Mesenchymal stem cell (in vitro differentiated cells and primary cell): Measurements from ENCODE around the gene MED10.

ENCODE experiments used
- DNase-seq: peaks from one replicate; pipeline ENCODE4 v3.0.0-alpha.2; 2013
- H2AFZ ChIP-seq: one replicate; pipeline ENCODE4 v1.6.1; 2013; ENCODE audit warnings: low read depth, mild to moderate bottlenecking, control low read depth, inconsistent platforms, low read length, moderate library complexity
- H2AK5ac ChIP-seq: 2 replicates; pipeline ENCODE4 v1.6.1; 2013; ENCODE audit warnings: low read length, moderate library complexity, mild to moderate bottlenecking, inconsistent platforms; ENCODE audit not compliant: severe bottlenecking
- H2BK120ac ChIP-seq: one replicate; pipeline ENCODE4 v1.6.1; 2013; ENCODE audit warnings: low read depth, mild to moderate bottlenecking, inconsistent platforms, low read length, moderate library complexity
- H2BK12ac ChIP-seq, 2 experiments: one replicate each; pipeline ENCODE4 v1.6.1; 2013; ENCODE audit warnings: inconsistent platforms in 2 of 2, low read length in 2 of 2, mild to moderate bottlenecking in 2 of 2, moderate library complexity in 2 of 2, control low read depth in 1 of 2
- H2BK15ac ChIP-seq: one replicate; pipeline ENCODE4 v1.6.1; 2013; ENCODE audit warnings: mild to moderate bottlenecking, low read depth, inconsistent platforms; ENCODE audit not compliant: poor library complexity, severe bottlenecking
- H2BK5ac ChIP-seq: 2 replicates; pipeline ENCODE4 v1.6.1; 2013; ENCODE audit warnings: low read depth, mild to moderate bottlenecking, low read length, control low read depth, inconsistent platforms; ENCODE audit not compliant: poor library complexity, severe bottlenecking
- H3K14ac ChIP-seq, 2 experiments: one replicate each; pipeline ENCODE4 v1.6.1; 2013; ENCODE audit warnings: inconsistent platforms in 2 of 2, low read length in 2 of 2, control low read depth in 1 of 2, mild to moderate bottlenecking in 1 of 2, moderate library complexity in 1 of 2
- H3K18ac ChIP-seq, 2 experiments: one replicate each; pipeline ENCODE4 v1.6.1; 2013; ENCODE audit warnings: inconsistent platforms in 2 of 2, low read length in 2 of 2, control low read depth in 1 of 2, low read depth in 1 of 2, mild to moderate bottlenecking in 1 of 2
- H3K23ac ChIP-seq, 2 experiments: one replicate each; pipeline ENCODE4 v1.6.1; 2013; ENCODE audit warnings: inconsistent platforms in 2 of 2, low read length in 2 of 2, mild to moderate bottlenecking in 2 of 2, moderate library complexity in 2 of 2, control low read depth in 1 of 2
- H3K27ac ChIP-seq: 2 replicates; pipeline ENCODE4 v1.5.1; 2013; ENCODE audit warnings: mild to moderate bottlenecking, moderate library complexity, low read length, control low read depth, inconsistent platforms; ENCODE audit not compliant: poor library complexity, severe bottlenecking
- H3K27me3 ChIP-seq, 2 experiments: 2 replicates each; pipeline versions ENCODE4 v1.6.1 to v1.7.0; 2013; ENCODE audit warnings: low read length in 2 of 2, mild to moderate bottlenecking in 2 of 2, moderate library complexity in 2 of 2, control low read depth in 1 of 2, inconsistent platforms in 1 of 2; ENCODE audit not compliant: control insufficient read depth in 1 of 2, insufficient read depth in 1 of 2
- H3K36me3 ChIP-seq, 2 experiments: 2 replicates each; pipeline versions ENCODE4 v1.6.1 to v1.7.0; 2013; ENCODE audit warnings: low read length in 2 of 2, control low read depth in 1 of 2, inconsistent platforms in 1 of 2, low read depth in 1 of 2, mild to moderate bottlenecking in 1 of 2; ENCODE audit not compliant: insufficient read depth in 2 of 2, control insufficient read depth in 1 of 2
- H3K4ac ChIP-seq, 2 experiments: one replicate each; pipeline ENCODE4 v1.6.1; 2013; ENCODE audit warnings: inconsistent platforms in 2 of 2, low read length in 2 of 2, mild to moderate bottlenecking in 2 of 2, moderate library complexity in 2 of 2, control low read depth in 1 of 2, low read depth in 1 of 2
- H3K4me1 ChIP-seq: 2 replicates; pipeline ENCODE4 v1.6.1; 2013; ENCODE audit warnings: low read depth, low read length, control low read depth; ENCODE audit not compliant: control insufficient read depth, insufficient read depth
- H3K4me2 ChIP-seq: 2 replicates; pipeline ENCODE4 v1.6.1; 2013; ENCODE audit warnings: low read length, mild to moderate bottlenecking, inconsistent platforms; ENCODE audit not compliant: poor library complexity, severe bottlenecking
- H3K4me3 ChIP-seq, 2 experiments: 2 replicates each; pipeline versions ENCODE4 v1.5.1 to v1.7.0; 2013; ENCODE audit warnings: low read length in 2 of 2, mild to moderate bottlenecking in 2 of 2, control low read depth in 1 of 2, low read depth in 1 of 2; ENCODE audit not compliant: insufficient read depth in 1 of 2
- H3K79me1 ChIP-seq: replicated peaks from 2 replicates; pipeline ENCODE4 v1.6.1; 2013; ENCODE audit warnings: mild to moderate bottlenecking, control low read depth, low read length, inconsistent platforms; ENCODE audit not compliant: poor library complexity, severe bottlenecking
- H3K9ac ChIP-seq: 2 replicates; pipeline ENCODE4 v1.7.0; 2013; ENCODE audit warnings: mild to moderate bottlenecking, low read length, moderate library complexity
- H3K9me3 ChIP-seq: 2 replicates; pipeline ENCODE4 v1.7.0; 2013; ENCODE audit warnings: mild to moderate bottlenecking, low read length; ENCODE audit not compliant: control insufficient read depth
- H4K8ac ChIP-seq: one replicate; pipeline ENCODE4 v1.6.1; 2013; ENCODE audit warnings: inconsistent platforms, mild to moderate bottlenecking, low read length, moderate library complexity
- H4K91ac ChIP-seq: one replicate; pipeline ENCODE4 v1.6.1; 2013; ENCODE audit warnings: mild to moderate bottlenecking, low read length, inconsistent platforms
- WGBS: methylation state at CpG from one replicate; pipeline ENCODE4 v1.1.7; 2013; ENCODE audit warnings: mixed read lengths; 5-methylcytosine and 5-hydroxymethylcytosine counted together

The MED10 gene

DNA sequence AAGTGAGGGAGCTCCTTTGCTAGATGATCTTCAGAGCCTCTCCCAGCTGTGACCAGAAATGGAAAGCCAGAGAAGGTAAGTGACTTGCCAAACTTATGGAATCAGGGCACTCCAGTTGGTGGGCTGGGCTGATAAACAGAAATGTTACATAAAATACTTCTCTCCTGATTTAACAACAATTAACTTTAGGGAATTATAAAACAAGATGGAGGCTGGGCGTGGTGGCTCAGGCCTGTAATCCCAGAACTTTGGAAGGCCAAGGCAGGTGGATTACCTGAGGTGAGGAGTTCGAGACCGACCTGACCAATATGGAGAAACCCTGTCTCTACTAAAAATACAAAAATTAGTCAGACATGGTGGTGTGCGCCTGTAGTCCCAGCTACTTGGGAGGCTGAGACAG, 899 bp upstream of the MED10 start:
- no peak overlapping the region for H3K14ac ChIP-seq
- DNase-seq = no peak
- no peak overlapping the region for H2BK5ac ChIP-seq
- peak overlapping the region in 1 of 2 experiments; percentile 100 for H3K4me3 ChIP-seq
- no peak overlapping the region for H3K27ac ChIP-seq
- 90% methylated on average over 2 of the region's 4 CpGs for WGBS
- H2AFZ ChIP-seq = peak overlapping the region; percentile 1
- no peak overlapping the region for H3K18ac ChIP-seq
- no peak overlapping the region for H4K91ac ChIP-seq
- peaks cover 15 to 29% of the 10 kb centered on the region in 2 experiments for H3K36me3 ChIP-seq
- H3K9me3 ChIP-seq = no peaks in the 10 kb centered on the region
- H3K23ac ChIP-seq = no peak overlapping the region
- no peak overlapping the region for H3K4ac ChIP-seq
- no peak overlapping the region for H2AK5ac ChIP-seq
- no peak overlapping the region for H2BK15ac ChIP-seq
- H4K8ac ChIP-seq = no peak overlapping the region
- H2BK120ac ChIP-seq = no peak overlapping the region
- H2BK12ac ChIP-seq = no peak overlapping the region
- peaks cover 8% of the 10 kb centered on the region for H3K79me1 ChIP-seq
- H3K27me3 ChIP-seq = peaks cover 0 to 7% of the 10 kb centered on the region in 2 experiments
- H3K4me2 ChIP-seq = no peak overlapping the region
- peaks cover 11% of the 10 kb centered on the region for H3K4me1 ChIP-seq
- H3K9ac ChIP-seq = peak overlapping the region; percentile 99

DNA sequence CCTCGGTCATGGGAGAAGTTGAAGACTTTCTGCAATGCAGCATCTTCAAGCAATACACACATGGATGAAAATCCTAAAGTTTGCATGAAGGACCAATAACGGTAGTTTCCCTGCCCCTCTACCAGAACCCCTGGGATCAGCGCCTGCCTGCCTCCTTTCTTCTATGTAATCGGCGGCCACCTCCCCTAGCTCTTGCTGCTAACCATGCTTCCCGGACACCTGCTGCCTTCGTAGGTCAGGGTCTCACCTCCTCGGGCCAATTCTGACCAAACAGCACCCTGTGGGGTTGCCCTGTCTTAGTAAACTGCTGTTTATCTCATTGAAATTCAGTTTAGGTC, 388 bp upstream of the MED10 start:
- DNase-seq = no peak
- no peak overlapping the region for H3K18ac ChIP-seq

DNA sequence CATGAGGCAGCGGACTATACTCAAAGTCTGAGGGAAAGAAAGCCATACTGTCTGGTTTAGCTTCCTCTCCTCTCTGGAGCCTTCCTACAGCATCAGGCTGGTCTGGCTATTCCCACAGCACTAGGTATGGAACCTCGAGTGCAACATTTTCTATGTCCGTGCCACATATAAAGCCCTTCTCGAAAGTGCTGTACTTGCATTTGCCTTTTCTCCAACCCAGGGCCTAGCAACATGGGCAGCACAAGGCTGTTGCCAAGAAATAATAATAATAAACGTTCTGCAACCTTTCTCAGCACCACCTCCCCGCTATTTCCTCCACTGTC, 804 bp downstream of the MED10 start:
- Histone ChIP-seq H2AFZ (no peak overlapping the region), H3K23ac (no peak overlapping the region), H3K9me3 (no peaks in the 10 kb centered on the region), H3K18ac (peak overlapping the region in 1 of 2 experiments; percentile 58), H2BK12ac (no peak overlapping the region), H3K4ac (peak overlapping the region; percentile 14 to 25), H3K27ac (no peak overlapping the region), H2BK120ac (no peak overlapping the region), H3K9ac (peak overlapping the region; percentile 99), H4K8ac (no peak overlapping the region), H3K14ac (no peak overlapping the region), H3K79me1 (peaks cover 20% of the 10 kb centered on the region), H2BK15ac (no peak overlapping the region), H3K4me2 (peak overlapping the region; percentile 74), H3K27me3 (no peaks in the 10 kb centered on the region), H3K36me3 (peaks cover 26 to 46% of the 10 kb centered on the region in 2 experiments), H3K4me3 (peak overlapping the region; percentile 91 to 100), H2BK5ac (no peak overlapping the region), H2AK5ac (peak overlapping the region; percentile 43), H3K4me1 (peaks cover 8% of the 10 kb centered on the region), H4K91ac (no peak overlapping the region)
- peak; percentile 27 for DNase-seq
- 42% methylated on average over 6 of the region's 6 CpGs for WGBS

More for the DNA sequence above, 388 bp upstream of the MED10 start:
- Histone ChIP-seq H3K4ac (peak overlapping the region in 1 of 2 experiments; percentile 6), H3K79me1 (peaks cover 10% of the 10 kb centered on the region), H4K8ac (peak overlapping the region; percentile 89), H3K9ac (peak overlapping the region; percentile 99), H3K27ac (no peak overlapping the region), H4K91ac (no peak overlapping the region), H3K14ac (no peak overlapping the region), H3K4me1 (peaks cover 11% of the 10 kb centered on the region), H2AFZ (peak overlapping the region; percentile 74), H3K4me2 (peak overlapping the region; percentile 83), H2BK5ac (no peak overlapping the region), H3K27me3 (peaks cover 0 to 6% of the 10 kb centered on the region in 2 experiments), H2BK12ac (peak overlapping the region in 1 of 2 experiments; percentile 21), H2AK5ac (no peak overlapping the region), H3K36me3 (peaks cover 15 to 34% of the 10 kb centered on the region in 2 experiments), H3K23ac (no peak overlapping the region), H3K9me3 (no peaks in the 10 kb centered on the region), H3K4me3 (peak overlapping the region; percentile 41 to 100), H2BK15ac (no peak overlapping the region), H2BK120ac (no peak overlapping the region)
- WGBS = 16% methylated on average over 7 of the region's 8 CpGs

DNA sequence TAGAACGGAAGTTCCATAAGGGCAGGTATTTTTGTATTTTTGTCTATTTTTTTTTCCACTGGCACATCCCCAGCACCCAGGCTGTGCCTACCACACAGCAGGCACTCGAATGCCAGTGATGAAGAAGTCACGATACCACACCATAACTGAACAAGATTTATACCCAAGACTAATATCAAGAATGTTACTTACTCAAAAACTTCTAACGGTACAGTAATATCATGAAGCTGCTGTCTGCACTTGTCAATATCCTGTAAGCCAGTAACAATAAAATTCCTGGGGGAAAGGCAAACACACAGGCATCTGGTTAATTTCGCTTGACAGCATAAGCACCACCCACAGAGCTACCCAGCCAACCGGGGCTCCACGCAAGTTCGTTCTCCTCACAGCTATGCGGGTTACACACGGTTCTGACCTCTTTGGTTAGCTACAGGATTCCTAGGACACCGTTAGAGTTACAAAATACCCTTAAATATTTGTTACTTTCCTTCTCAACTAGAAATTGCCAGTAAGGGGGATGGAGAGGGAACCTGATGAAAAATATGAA, 1.3 kb downstream of the MED10 start:
- Histone ChIP-seq H2AFZ (no peak overlapping the region), H3K9me3 (no peaks in the 10 kb centered on the region), H3K4me2 (peak overlapping the region; percentile 74), H3K27ac (no peak overlapping the region), H3K4me1 (peaks cover 8% of the 10 kb centered on the region), H2BK12ac (no peak overlapping the region), H4K8ac (no peak overlapping the region), H3K36me3 (peaks cover 31 to 51% of the 10 kb centered on the region in 2 experiments), H4K91ac (no peak overlapping the region), H3K18ac (no peak overlapping the region), H3K4me3 (peak overlapping the region in 1 of 2 experiments; percentile 100), H3K79me1 (peaks cover 24% of the 10 kb centered on the region), H3K9ac (peak overlapping the region; percentile 99), H2BK120ac (no peak overlapping the region), H2BK5ac (no peak overlapping the region), H3K27me3 (no peaks in the 10 kb centered on the region), H2AK5ac (no peak overlapping the region), H3K4ac (no peak overlapping the region), H2BK15ac (no peak overlapping the region), H3K23ac (no peak overlapping the region), H3K14ac (no peak overlapping the region)
- DNase-seq = peak; percentile 53
- 82% methylated on average over 9 of the region's 11 CpGs for WGBS
